HG03378 (cell line): ENCODE data around the gene CYB561.
"Not testable (repeated sequence)": the region's sequence is repeated elsewhere in the genome, so short reads cannot be mapped to it uniquely, and the experiment has no call there.

Experiments
- ATAC-seq: cut with Tn5 transposase; IDR thresholded peaks from one replicate; pipeline ENCODE4 v1.9.1; 2021; ENCODE audit warnings: mild to moderate bottlenecking, moderate library complexity; ENCODE audit not compliant: unreplicated experiment

Gene CYB561

DNA sequence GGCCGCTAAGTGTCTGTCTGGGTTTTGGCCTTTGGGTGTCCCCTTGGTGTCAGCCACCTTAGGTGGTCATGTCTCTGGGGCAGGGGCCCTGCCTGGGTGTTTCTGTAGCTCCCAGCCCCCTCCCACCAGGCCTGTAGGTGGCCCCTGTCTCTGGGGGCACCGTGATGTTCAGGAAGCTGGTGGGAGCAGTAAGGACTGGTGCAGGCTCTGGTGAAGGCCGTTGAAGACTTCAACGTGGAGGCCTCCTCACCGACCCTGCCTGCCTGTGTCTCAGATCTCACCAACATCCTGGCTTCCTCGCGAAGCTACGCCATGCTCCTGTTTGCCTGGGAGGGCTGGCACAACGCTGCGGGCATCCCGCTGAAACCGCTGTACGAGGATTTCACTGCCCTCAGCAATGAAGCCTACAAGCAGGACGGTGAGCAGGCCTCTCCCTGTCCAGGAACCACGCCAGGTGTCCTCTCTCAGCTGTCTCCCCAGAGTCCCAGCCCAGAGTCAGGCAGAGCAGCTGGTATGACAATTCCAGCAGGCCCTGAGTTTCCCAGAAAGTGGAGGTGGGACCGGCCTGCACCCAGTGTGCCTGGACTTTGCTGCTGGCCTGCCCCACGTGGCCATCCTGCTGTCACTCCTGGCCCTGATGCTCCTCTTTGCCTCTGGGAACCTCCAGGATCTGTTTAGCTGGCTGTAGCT lies 33.5 kb upstream of the CYB561 start:
- ATAC-seq = no peak

DNA sequence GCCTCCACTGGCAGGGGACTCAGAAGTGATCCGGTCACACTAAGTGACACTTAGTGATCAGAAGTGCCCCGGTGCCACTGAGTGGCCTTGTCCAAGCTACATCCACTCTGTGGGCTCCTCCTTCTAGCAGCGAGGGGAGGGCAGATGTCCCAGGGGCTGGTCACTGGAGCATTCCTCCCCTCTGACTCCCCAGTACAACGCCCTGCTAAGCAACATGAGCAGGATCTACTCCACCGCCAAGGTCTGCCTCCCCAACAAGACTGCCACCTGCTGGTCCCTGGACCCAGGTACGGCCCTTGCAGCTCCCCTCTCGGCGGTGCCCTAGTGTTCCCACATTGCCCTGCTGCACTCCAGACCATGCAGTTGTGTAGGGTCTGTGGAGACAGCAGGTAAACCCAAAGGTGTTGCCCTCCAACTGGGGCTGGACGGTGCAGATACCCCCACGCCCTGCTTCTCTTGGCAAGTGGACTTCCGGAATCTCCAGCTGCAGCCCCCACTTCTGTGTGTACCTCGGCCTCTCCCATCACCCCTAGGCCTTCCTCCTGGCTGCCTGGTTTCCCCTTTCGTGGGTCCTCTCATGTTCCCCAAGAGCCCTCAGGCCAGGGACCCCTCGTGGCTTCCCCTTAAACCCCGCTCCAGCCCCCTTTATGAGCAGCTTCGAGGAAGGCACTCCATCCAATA lies 32.8 kb upstream of the CYB561 start:
- ATAC-seq = no peak

DNA sequence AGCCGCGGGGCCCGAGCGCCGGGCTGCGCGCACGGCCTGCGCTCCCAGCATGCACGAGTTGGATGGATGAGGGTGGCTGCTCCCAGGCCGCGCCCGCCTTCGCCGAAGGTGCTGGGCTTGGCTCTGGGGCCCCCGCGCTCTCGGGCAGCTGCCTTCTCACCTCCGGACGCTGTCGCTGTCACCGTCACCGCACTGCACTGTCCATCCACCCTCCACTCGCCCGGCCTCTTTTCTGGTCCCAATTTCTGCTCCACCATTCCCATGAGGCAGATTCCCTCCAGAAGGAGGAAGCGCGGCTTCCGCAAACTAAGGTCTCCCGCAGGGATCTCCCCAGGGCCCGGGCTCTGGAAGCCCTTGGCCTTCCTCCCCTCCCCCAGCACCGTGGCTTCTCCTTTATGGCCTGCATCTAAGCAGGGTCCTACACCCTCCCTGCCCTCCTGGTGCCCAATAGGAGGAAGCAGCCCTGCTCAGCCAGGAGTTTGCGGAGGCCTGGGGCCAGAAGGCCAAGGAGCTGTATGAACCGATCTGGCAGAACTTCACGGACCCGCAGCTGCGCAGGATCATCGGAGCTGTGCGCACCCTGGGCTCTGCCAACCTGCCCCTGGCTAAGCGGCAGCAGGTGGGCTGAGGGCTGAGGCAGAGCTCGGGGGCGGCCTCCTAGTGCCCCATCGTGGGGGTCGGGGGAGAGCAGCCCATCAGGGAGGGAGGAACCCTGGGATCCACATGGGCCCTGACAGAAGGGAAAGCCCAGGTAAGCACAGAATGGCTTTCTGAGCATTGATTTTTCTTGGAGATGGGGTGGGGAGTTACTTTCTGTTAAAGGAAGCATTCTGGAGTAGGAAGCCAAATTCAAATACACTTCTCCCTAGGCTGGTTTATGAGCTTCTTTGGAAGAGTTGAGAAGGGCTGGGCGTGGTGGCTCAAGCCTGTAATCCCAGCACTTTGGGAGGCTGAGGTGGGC lies 31.7 kb upstream of the CYB561 start:
- ATAC-seq = no peak

DNA sequence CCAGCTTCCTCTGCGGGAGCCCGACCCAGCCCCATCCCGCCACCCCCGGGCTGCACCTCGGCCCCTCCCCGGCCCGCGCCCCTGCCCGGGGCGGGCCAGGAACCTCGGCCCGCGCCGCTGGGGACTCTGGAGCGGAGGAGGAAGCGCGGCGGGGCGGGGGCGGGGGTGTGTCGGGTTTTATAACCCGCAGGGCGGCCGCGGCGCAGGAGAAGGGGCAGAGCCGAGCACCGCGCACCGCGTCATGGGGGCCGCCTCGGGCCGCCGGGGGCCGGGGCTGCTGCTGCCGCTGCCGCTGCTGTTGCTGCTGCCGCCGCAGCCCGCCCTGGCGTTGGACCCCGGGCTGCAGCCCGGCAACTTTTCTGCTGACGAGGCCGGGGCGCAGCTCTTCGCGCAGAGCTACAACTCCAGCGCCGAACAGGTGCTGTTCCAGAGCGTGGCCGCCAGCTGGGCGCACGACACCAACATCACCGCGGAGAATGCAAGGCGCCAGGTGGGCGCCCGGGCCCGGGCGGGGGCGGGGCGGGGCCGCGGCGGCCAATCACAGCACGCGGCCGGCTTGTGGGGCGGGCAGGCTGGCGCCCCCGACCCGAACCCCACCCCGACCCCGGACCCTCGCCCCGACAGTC lies 30.9 kb upstream of the CYB561 start, which contains the start of gene ACE:
Gene ACE, plus strand, starts transcription at position 208 of the 626 bp plus-strand sequence. Its CDS starts 34 bp downstream, at position 242.
- ATAC-seq = no peak

DNA sequence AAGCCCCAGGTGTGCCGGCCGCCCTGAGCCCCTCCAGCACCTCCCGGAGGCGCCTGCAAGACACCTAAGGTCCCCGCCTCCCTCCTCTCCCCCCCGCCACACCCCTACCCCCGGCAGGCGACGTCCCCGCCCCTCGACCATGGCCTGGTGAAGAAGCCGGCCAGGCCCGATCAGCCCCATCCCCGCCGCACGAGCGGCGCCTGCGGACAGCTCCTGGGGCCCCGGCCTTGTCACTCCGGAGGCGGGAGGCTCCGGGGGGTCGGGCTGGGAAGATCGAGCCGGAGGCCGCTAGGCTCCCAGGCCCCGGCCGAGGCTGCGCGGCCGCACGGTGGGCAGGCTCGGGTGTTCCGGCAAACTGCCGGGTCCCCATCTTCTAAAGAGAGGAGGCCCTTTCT lies 30.4 kb upstream of the CYB561 start:
- ATAC-seq = no peak

DNA sequence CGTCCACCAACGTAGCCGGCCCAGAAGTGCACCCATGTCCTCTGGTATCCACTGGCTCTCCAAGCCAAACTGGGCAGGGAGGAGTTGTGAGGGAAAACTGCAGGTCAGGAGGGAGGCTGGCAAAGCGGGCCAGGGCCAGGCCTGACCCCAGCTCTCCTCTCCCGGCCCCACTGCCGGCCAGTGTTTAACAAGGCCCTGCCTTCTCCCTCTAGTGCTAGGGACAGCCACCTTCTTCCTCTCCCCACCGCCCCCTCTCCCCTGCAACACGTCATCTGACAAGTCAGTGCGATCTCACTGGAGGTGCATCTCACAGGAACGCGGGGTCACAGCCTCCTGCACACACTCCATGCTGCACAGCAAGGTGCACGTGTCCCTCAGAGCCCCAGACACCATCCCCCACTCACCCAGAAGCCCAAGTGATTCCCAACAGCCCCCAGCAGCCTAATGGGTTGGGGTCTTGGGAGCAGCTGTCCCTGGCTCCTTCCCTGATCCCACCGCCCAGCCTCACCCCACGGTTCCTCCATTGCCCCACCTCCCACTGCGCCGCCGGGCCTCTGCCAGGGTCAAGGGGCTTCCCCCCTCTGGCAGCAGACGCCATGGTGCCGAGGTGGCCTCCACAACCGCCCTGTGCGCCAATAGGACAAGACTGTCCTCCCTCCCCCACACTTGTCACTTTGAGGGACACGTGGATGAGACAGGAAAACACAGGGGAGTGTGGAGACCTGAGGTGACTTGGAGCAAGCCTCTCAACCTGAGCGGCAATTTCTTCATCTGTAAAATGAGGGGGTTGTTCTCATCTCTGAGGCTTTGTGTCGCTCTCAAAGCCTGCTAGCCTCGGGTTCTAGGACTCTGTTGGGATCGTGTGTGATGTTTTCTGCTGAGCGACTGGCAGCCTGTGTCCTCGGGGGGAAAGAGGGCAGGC lies 29.6 kb upstream of the CYB561 start:
- ATAC-seq = no peak

DNA sequence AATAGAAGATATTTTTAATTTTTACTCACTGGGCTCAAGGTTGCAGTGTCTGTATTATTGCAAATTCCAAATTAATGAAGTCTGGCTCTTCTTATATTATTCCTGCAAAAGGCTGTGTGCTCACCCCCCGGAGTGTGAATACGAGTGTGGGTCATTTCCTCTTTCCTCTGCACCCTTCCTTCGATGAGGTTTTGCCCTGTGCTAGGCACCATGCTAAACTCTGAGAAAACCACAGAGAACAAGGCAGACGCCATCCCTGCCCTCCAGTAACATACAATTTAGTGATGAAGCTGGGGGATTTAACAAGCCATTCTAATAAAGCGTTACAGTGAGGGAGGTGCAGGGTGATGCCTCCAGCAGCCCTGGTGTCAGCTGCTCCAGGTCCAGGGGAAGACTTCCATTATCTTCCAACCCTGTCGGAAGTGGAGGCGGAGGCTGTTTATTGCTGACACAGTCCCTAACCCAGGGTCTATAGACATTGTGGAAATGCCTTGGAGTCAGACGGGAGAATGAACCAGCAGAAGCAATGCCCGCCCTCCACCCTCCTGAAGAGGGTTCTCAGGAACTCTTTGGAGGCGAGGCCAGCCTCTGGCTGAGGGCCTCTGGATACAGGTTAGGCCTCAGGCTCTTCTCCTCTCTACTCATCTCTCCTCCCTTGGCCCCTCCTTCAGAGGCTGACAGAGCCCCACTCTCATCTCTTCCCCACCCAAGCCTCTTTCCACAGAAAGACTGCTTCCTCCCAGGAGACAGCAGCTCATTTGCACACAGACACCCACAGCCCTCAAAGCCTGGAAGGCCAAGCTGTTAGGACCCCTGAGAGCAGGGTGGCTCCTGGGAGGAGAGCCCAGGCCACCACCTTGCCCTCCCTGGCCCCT lies 28.7 kb upstream of the CYB561 start:
- ATAC-seq = no peak

DNA sequence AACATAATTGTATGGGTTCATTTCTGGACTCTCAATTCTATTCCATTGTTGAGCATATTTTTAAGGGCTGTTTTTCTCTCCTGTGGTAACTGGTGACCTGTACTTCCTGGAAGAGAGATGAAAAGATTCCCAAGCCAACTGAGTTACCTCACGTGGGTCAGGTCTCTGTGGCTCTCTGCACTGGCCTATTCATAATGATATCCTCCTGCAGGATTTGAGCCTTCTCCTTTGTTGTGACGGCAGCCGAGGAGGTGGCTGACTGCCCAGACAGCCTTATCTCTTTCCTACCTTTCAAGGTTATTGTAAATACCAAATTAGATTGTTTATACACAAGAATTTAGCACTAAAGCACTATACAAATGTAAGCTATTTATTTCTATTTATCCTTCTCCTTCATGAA lies 28.1 kb upstream of the CYB561 start:
- ATAC-seq = no peak

DNA sequence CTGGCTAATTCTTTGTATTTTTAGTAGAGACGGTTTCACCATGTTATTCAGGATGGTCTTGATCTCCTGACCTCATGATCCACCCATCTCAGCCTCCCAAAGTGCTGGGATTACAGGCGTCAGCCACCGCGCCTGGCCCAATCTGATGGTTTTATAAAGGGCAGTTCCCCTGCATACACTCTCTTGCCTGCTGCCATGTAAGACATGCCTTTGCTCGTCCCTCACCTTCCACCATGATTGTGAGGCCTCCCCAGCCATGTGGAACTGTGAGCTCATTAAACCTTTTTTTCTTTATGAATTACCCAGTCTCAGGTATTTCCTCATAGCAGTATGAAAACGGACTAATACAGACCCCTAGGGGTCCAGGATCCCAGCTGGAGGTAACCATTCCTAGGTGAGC lies 22.0 kb upstream of the CYB561 start:
- not testable (repeated sequence) for ATAC-seq

DNA sequence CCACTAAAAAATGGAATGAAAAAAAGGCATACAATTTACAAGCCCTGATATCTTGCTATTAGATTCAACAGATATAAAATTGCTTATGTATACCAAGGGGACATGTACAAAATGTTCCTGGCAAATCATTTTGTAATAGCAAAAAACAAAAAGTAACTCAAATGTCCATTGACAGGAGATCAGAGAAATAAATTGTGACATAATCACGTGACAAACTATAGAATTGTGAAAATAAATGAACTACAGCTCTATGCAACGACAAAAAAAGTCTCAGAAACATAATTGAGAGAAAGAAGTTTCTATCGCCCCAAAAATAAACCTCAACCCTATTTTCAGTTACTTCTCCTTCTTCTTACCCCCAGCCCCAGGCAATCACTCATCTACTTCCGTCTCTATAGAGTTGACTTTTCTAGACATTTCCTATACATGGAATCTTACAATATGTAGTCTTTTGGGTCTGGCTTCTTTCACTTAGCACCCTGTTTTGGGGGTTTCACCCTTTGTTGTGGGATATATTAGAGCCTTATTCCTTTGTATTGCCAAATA lies 18.7 kb upstream of the CYB561 start:
- no peak for ATAC-seq

DNA sequence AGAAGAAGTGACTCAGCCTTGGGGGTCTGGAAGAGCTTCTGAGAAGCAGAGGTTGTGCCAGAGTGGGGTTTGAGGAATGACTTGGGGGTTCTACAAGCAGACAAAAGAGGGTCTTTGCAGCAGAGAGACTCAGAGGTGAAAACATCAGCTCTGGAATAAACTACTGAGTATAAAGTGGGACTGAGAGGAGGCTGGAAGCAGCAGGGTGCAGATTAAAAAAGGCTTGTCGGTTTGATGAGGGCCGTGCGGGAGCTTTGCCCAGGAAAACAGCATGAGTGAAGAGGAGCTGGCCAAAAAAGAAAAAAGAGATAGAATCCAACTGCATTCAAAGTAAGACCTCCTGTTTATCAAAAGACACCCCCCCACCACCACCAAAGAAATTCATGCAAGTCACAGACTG lies 17.7 kb upstream of the CYB561 start:
- no peak for ATAC-seq

DNA sequence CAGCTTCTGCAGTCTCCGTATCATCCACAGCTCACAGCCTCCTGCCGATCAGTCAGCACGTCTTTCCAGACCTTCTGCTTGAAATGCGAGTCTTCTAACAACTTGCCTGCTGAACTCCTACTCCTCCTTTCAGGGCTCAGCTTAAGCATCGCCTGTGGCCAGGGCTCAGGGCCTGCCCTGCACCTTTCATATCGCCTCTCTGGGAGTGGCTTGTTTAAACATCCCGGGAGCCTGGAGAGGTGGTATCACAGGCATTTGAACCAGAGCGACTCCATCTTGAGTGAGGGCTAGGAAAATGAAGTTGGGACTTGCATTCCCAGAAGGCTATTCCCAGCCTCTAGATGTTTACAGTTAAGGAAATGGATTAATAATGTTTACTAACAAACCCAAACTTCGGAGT lies 13.9 kb upstream of the CYB561 start:
- ATAC-seq = no peak

DNA sequence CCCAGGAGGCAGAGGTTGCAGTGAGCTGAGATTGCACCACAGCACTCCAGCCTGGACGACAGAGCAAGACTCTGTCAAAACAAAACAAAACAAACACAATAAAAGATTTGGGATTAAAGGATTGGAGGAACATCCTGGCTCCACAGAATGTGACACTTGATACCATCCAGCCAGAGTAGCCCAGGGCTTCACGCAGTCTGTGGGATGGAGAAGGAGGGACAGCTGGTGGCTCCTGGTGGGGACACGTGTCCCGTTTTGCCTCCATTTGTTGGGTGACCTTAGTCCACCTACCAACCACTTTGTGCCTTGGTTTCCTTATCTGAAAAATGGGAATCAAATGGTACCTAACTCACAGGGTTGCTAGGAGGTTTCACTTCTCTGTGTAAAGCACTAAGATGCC lies 12.4 kb upstream of the CYB561 start:
- no peak for ATAC-seq

DNA sequence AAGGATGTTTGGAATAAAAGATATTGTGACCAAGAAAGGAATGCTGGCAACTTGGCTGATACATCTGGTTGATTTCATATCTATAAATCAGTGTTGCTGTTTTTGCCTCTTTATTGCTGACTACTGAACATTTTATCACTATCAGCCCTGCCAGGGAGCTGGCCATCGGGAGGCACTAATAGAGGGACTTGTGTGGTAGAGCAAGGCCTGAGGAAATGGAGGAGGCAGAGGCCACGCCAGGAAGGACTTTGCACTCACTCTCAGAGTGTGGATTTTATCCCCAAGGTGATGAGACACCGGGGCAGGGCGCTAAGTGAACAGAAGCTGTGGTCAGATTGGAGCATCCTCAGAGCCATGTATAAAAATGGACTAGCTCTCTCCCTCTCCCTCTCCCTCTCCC lies 9.3 kb upstream of the CYB561 start:
- ATAC-seq = no peak

DNA sequence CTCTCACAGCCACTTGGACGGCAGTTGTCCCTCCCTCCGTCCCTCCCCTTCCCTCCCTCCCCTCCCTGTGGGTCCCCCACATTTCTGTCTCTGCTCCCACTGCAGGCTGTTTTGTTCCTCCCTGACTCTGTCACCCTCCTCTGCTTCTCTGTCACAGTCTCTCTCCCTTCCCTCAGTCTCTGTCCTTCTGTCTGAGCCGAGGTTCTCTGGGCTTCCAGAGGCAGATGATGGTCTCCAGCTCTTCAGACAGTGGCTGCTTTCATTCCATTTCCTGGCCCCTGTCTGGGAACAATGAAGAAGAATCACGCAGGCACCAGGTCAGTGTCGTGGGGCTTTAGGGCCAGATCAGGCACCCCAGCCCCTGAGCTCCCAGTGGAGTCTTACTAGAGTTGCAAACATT lies 8.8 kb upstream of the CYB561 start:
- no peak for ATAC-seq

DNA sequence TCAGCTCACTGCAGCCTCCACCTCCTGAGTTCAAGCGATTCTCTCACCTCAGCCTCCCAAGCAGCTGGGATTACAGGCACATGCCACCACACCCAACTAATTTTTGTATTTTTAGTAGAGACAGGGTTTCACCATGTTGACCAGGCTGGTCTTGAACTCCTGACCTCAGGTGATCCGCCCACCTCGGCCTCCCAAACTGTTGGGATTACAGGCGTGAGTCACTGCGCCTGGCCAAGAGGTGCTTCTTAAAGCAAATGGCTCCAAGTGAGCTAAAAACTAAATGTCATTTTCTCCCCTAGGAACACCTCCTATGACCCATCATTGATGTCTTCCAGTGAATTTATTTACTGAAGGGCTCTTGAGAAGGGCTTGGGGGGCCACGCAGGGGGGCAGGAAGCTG lies 8.3 kb upstream of the CYB561 start:
- ATAC-seq = not testable (repeated sequence)

DNA sequence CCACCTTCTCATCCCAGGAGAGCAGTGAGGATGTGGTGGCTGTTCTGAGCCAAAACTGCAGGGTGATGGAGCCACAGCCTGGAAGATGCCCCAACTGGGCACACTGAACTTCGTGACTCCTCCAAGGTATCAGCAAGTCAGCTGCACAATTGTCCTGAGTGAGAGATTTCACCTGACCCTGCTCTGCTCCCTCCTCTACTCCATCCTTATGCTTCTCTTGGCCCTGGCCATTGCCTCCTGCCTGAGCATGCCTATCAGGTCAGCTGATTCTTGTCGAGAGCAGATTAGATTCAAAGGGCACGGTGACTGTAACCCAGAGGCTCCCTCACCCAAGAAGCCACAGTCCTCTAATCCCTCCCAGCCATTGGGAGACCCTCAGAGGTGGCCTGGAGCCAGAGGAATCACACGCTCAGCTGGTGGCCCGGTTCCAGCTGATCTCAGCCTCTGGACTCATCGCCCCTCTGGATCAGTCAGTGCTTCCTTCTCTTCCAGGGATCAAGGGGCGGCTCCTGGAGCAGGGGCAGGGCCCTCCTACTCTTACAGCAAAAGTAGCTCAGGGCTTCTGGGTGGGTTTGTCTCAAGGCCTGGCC lies 7.0 kb upstream of the CYB561 start:
- ATAC-seq = no peak
